Endothelial cell of umbilical vein (primary cell): Measurements from ENCODE around the gene TMEM161A. TPM values are rescaled to one million over a fixed set of nuclear protein-coding genes. Genes with fewer than 3 reads are reported as not detected.

Source experiments
- BruUV-seq: library from RNA; stranded (reverse); fragments of 400-500 nt; replicated peaks from 2 replicates; lab custom pipeline; 2021; lab: Mats Ljungman, UMichigan
- CTCF ChIA-PET: fragments of 300-600, 350-600 bp; sonication (Branson Sonifier 250); formaldehyde crosslinking; loops from one replicate; lab custom pipeline; 2021; ENCODE audit warnings: antibody characterized with exemption, inconsistent platforms; lab: Charles Lee
- POLR2A ChIA-PET: fragments of 300-600, 350-600 bp; sonication (Branson Sonifier 250); formaldehyde crosslinking; loops from one replicate; lab custom pipeline; 2021; ENCODE audit warnings: antibody characterized with exemption, inconsistent platforms; lab: Charles Lee
- DNase-seq: peaks from one replicate; pipeline ENCODE4 v3.0.0-alpha.2; 2011; ENCODE audit warnings: low read depth, low spot score
- FAIRE-seq: peaks from 2 replicates; lab custom pipeline; 2011; peaks lifted over from hg19 to GRCh38; lab: Jason Lieb, UNC
- H2AFZ ChIP-seq: 2 replicates; pipeline ENCODE4 v1.6.0; 2012; ENCODE audit warnings: low read depth, low read length, control low read depth, inconsistent platforms
- H3K27ac ChIP-seq: 2 replicates; pipeline ENCODE4 v1.5.1; 2011; ENCODE audit warnings: low read depth, mild to moderate bottlenecking, control low read depth, low read length, moderate library complexity; ENCODE audit not compliant: insufficient read depth
- H3K27me3 ChIP-seq, 2 experiments: 2 replicates each; pipeline versions ENCODE4 v1.6.0 to v1.6.1; 2011; ENCODE audit warnings: low read length in 2 of 2, mixed read lengths in 1 of 2; ENCODE audit not compliant: control insufficient read depth in 2 of 2, insufficient read depth in 2 of 2
- H3K36me3 ChIP-seq, 2 experiments: 2 replicates in 1 of 2; 3 replicates in 1 of 2; pipeline ENCODE4 v1.5.1; 2011; ENCODE audit warnings: low read length in 2 of 2, mild to moderate bottlenecking in 1 of 2, moderate library complexity in 1 of 2; ENCODE audit not compliant: control insufficient read depth in 2 of 2, insufficient read depth in 2 of 2; ENCODE audit errors: extremely low read depth in 1 of 2
- H3K4me1 ChIP-seq: 3 replicates; pipeline ENCODE4 v1.5.1; 2011; ENCODE audit warnings: mild to moderate bottlenecking, low read length; ENCODE audit not compliant: control insufficient read depth, insufficient read depth; ENCODE audit errors: extremely low read depth
- H3K4me2 ChIP-seq: 2 replicates; pipeline ENCODE4 v1.6.1; 2011; ENCODE audit warnings: low read length, control low read depth, mixed read lengths; ENCODE audit not compliant: insufficient read depth
- H3K4me3 ChIP-seq, 3 experiments: fragments of 200-600 bp in 1 of 3; sonication (generic), shearing (Covaris generic) in 1 of 3; replicated peaks in 1 of 3; 2 replicates each; pipeline ENCODE4 v1.5.1; 2011 to 2016; ENCODE audit warnings: control low read depth in 3 of 3, low read length in 3 of 3, mild to moderate bottlenecking in 2 of 3, inconsistent platforms in 1 of 3, low read depth in 1 of 3, moderate library complexity in 1 of 3; ENCODE audit not compliant: insufficient read depth in 1 of 3
- H3K79me2 ChIP-seq: 2 replicates; pipeline ENCODE4 v1.6.0; 2012; ENCODE audit warnings: low read length, inconsistent platforms; ENCODE audit not compliant: control insufficient read depth, insufficient read depth
- H3K9ac ChIP-seq: replicated peaks from 2 replicates; pipeline ENCODE3; 2011; ENCODE audit warnings: low read length, control low read depth; ENCODE audit not compliant: insufficient read depth; ENCODE audit errors: extremely low read depth
- H3K9me1 ChIP-seq: replicated peaks from 3 replicates; pipeline ENCODE4 v1.6.0; 2011; ENCODE audit warnings: mild to moderate bottlenecking, low read length; ENCODE audit not compliant: control insufficient read depth, insufficient read depth; ENCODE audit errors: extremely low read depth
- H3K9me3 ChIP-seq: replicated peaks from 2 replicates; pipeline ENCODE4 v1.5.1; 2012; ENCODE audit warnings: low read length, inconsistent platforms; ENCODE audit not compliant: control insufficient read depth, insufficient read depth
- H4K20me1 ChIP-seq: replicated peaks from 2 replicates; pipeline ENCODE3; 2011; ENCODE audit warnings: mild to moderate bottlenecking, low read length; ENCODE audit not compliant: control insufficient read depth, insufficient read depth; ENCODE audit errors: extremely low read depth
- EZH2 ChIP-seq: IDR thresholded peaks from 2 replicates; pipeline ENCODE4 v1.6.1; 2012; ENCODE audit warnings: borderline replicate concordance, low read depth, mild to moderate bottlenecking, moderate library complexity, low read length, inconsistent platforms; ENCODE audit not compliant: severe bottlenecking
- FOS ChIP-seq: IDR thresholded peaks from 2 replicates; pipeline ENCODE4 v1.6.1; 2011; ENCODE audit warnings: mild to moderate bottlenecking, low read length, moderate library complexity, borderline replicate concordance; ENCODE audit not compliant: insufficient read depth
- GATA2 ChIP-seq: IDR thresholded peaks from 2 replicates; pipeline ENCODE4 v1.7.0; 2011; ENCODE audit warnings: low read depth, mild to moderate bottlenecking, moderate library complexity, mixed read lengths, low read length; ENCODE audit not compliant: insufficient read length, insufficient read depth
- JUN ChIP-seq: IDR thresholded peaks from 2 replicates; pipeline ENCODE4 v1.6.1; 2011; ENCODE audit warnings: borderline replicate concordance, low read depth; ENCODE audit not compliant: insufficient read length, insufficient read depth
- MYC ChIP-seq: IDR thresholded peaks from one replicate; pipeline ENCODE4 v1.6.1; 2011; ENCODE audit warnings: mild to moderate bottlenecking, low read depth, low read length
- POLR2A ChIP-seq: IDR thresholded peaks from 2 replicates; pipeline ENCODE4 v1.6.1; 2012; ENCODE audit warnings: low read depth, mild to moderate bottlenecking, control low read depth, low read length
- POLR2AphosphoS5 ChIP-seq: IDR thresholded peaks from 2 replicates; pipeline ENCODE4 v1.6.1; 2012; ENCODE audit warnings: low read depth, mild to moderate bottlenecking, control low read depth, low read length, moderate library complexity; ENCODE audit not compliant: insufficient read depth
- dilution Hi-C: fragments of 300-500 bp; cut with MboI; formaldehyde crosslinking; loops from one replicate; pipeline ENCODE4 v1.15.0; 2019; ENCODE audit warnings: low sequenced_read_pairs; ENCODE audit not compliant: extremely low pct_ligation_motif_present
- intact Hi-C: fragments of 100-400 bp; cut with micrococcal nuclease; formaldehyde crosslinking; loops from one replicate; pipeline ENCODE4 v1.10.0; 2022
- polyA plus RNA-seq, 4 experiments: library from polyadenylated mRNA; depleted of rRNA in 3 of 4; stranded (reverse) in 3 of 4; unstranded in 1 of 4; fragments of >200 nt; gene quantifications; 2 replicates each; pipeline versions ENCODE4 v1.2.1 to v1.2.3, GENCODE V29; 2011 to 2012; ENCODE audit warnings: missing spikeins in 1 of 4
- total RNA-seq: library from RNA; stranded (reverse); gene quantifications from 2 replicates; pipeline ENCODE4 v1.2.3, GENCODE V29; 2021
- TF ChIP-seq, protein P1 (sequence below): IDR thresholded peaks from 2 replicates; pipeline ENCODE4 v1.6.1; 2011; ENCODE audit not compliant: insufficient read depth, insufficient read length
- TF ChIP-seq, protein P2 (sequence below), 2 donors: IDR thresholded peaks; 1 replicate in 1 of 2; 2 replicates in 1 of 2; pipeline ENCODE4 v1.5.1; 2011; ENCODE audit warnings: low read length in 2 of 2, mild to moderate bottlenecking in 2 of 2, moderate library complexity in 2 of 2, control low read depth in 1 of 2, inconsistent platforms in 1 of 2, low read depth in 1 of 2; ENCODE audit not compliant: insufficient read depth in 1 of 2; ENCODE audit errors: extremely low read depth in 1 of 2

TMEM161A gene
- total and polyA plus RNA-seq, 2 donors (not counting 3 experiments of a cell fraction or from before 2014, with no cell fraction given), result 24.1 to 54.9 TPM

DNA sequence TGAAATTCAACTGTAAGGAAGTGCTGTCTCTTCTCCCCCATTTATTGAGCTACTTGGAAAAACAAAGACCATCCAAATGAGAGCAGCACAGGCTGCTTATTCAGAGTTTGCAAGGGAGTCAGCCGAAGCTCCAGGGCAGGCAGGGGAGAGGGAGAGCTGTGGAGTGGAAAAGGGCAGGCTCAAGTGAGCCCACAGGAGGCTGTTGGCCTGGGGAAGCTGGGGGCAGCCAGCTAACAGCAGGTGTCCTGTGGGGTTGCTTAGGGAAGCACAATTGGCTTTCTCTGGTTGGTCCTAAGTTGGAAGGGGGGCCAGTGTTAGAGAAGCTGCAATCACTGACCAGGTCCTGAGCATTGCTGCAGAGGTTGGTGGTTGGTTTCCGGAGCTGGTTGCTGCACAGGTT is 50.6 kb downstream of the TMEM161A start:
- TF ChIP-seq, protein P1, sequence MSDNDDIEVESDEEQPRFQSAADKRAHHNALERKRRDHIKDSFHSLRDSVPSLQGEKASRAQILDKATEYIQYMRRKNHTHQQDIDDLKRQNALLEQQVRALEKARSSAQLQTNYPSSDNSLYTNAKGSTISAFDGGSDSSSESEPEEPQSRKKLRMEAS, result no peak
- TF ChIP-seq, protein P2, sequence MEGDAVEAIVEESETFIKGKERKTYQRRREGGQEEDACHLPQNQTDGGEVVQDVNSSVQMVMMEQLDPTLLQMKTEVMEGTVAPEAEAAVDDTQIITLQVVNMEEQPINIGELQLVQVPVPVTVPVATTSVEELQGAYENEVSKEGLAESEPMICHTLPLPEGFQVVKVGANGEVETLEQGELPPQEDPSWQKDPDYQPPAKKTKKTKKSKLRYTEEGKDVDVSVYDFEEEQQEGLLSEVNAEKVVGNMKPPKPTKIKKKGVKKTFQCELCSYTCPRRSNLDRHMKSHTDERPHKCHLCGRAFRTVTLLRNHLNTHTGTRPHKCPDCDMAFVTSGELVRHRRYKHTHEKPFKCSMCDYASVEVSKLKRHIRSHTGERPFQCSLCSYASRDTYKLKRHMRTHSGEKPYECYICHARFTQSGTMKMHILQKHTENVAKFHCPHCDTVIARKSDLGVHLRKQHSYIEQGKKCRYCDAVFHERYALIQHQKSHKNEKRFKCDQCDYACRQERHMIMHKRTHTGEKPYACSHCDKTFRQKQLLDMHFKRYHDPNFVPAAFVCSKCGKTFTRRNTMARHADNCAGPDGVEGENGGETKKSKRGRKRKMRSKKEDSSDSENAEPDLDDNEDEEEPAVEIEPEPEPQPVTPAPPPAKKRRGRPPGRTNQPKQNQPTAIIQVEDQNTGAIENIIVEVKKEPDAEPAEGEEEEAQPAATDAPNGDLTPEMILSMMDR (IDR thresholded peaks at IDR 0.05; ENCODE audit: extremely low read depth in 1 of 2, insufficient read depth in 1 of 2, low read depth in 1 of 2, low read length in 2 of 2), result no peak
- TF ChIP-seq GATA2, result no peak
- no peak for TF ChIP-seq EZH2
- TF ChIP-seq FOS, result no peak
- TF ChIP-seq MYC, result no peak
- no peak for TF ChIP-seq POLR2AphosphoS5
- no peak for TF ChIP-seq JUN
- TF ChIP-seq POLR2A, result no peak
- no peak overlapping the region for H3K4me2 ChIP-seq
- no peaks in the 10 kb centered on the region for H3K27me3 ChIP-seq
- H3K27ac ChIP-seq, result no peak overlapping the region
- no TSS peak for BruUV-seq
- dilution Hi-C loops (no loop called here), intact Hi-C loops (no loop called here)
- no peaks in the 10 kb centered on the region for H3K79me2 ChIP-seq
- CTCF ChIA-PET, result interaction anchor here (0.6 to 0.9 kb wide), 2 partner anchors 10 to 143 kb away, joined by 3 to 5 read pairs; no protein-coding TSS in a partner anchor
- no peaks in the 10 kb centered on the region for H3K9me1 ChIP-seq
- H3K9ac ChIP-seq, result no peak overlapping the region
- no peaks in the 10 kb centered on the region for H3K36me3 ChIP-seq
- POLR2A ChIA-PET, result no interaction called here
- FAIRE-seq (no peak), DNase-seq (no peak)
- no peak overlapping the region for H2AFZ ChIP-seq
- H3K9me3 ChIP-seq, result no peaks in the 10 kb centered on the region
- no peaks in the 10 kb centered on the region for H4K20me1 ChIP-seq
- H3K4me3 ChIP-seq, result no peak overlapping the region
- H3K4me1 ChIP-seq, result no peaks in the 10 kb centered on the region
